PC-3 (cell line): ENCODE results near the gene ITIH5.

ENCODE experiments used
- EZH2 ChIP-seq: fragments of 300-600 bp; sonication (generic); IDR thresholded peaks from one replicate; pipeline ENCODE4 v1.6.1; 2017; ENCODE audit warnings: antibody characterized with exemption, mild to moderate bottlenecking, low read length; ENCODE audit not compliant: unreplicated experiment
- EZH2phosphoT487 ChIP-seq: fragments of 300-600 bp; sonication (generic); IDR thresholded peaks from 2 replicates; pipeline ENCODE4 v1.6.1; 2018; ENCODE audit warnings: mild to moderate bottlenecking, antibody characterized with exemption, low read length, borderline replicate concordance
- TF ChIP-seq, protein P1 (sequence below): fragments of 300-600 bp; sonication (generic); conservative IDR thresholded peaks from 2 replicates; pipeline ENCODE4 v1.5.1; 2017; ENCODE audit warnings: antibody characterized with exemption, low read depth, mild to moderate bottlenecking, low read length

- TF ChIP-seq, protein P1, sequence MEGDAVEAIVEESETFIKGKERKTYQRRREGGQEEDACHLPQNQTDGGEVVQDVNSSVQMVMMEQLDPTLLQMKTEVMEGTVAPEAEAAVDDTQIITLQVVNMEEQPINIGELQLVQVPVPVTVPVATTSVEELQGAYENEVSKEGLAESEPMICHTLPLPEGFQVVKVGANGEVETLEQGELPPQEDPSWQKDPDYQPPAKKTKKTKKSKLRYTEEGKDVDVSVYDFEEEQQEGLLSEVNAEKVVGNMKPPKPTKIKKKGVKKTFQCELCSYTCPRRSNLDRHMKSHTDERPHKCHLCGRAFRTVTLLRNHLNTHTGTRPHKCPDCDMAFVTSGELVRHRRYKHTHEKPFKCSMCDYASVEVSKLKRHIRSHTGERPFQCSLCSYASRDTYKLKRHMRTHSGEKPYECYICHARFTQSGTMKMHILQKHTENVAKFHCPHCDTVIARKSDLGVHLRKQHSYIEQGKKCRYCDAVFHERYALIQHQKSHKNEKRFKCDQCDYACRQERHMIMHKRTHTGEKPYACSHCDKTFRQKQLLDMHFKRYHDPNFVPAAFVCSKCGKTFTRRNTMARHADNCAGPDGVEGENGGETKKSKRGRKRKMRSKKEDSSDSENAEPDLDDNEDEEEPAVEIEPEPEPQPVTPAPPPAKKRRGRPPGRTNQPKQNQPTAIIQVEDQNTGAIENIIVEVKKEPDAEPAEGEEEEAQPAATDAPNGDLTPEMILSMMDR, result no peak
- TF ChIP-seq EZH2 (no peak), EZH2phosphoT487 (no peak)
Observed at GRCh38 chr10:7666253-7667023, at the start of gene ITIH5.
